HepG2 (cell line): ENCODE results near the gene ULK4. TPM values are rescaled to one million over a fixed set of nuclear protein-coding genes. Genes with fewer than 3 reads are reported as not detected.

ENCODE experiments used
- ATF7-NPFF ChIP-seq: sonication (generic); formaldehyde crosslinking; IDR thresholded peaks from 2 replicates; pipeline ENCODE4 v1.8.1; 2023; ENCODE audit warnings: mild to moderate bottlenecking, low read depth, missing genetic modification reagents, moderate library complexity
- CBX2 ChIP-seq, 2 experiments: fragments of 200-600 bp in 1 of 2; sonication (generic); formaldehyde crosslinking in 1 of 2; IDR thresholded peaks; 2 replicates each; pipeline versions ENCODE4 v1.7.0 to v1.8.1; 2018 to 2022; ENCODE audit warnings: low read depth in 2 of 2, low read length in 1 of 2, mild to moderate bottlenecking in 1 of 2, missing genetic modification reagents in 1 of 2
- ELF3 ChIP-seq: IDR thresholded peaks from 2 replicates; pipeline ENCODE4 v1.6.1; 2016; ENCODE audit warnings: missing genetic modification reagents, missing compliant biosample characterization
- HNF4A ChIP-seq: sonication (generic); formaldehyde crosslinking; IDR thresholded peaks from 2 replicates; pipeline ENCODE4 v1.4.0; 2020; ENCODE audit warnings: missing genetic modification reagents
- MEF2D ChIP-seq: sonication (generic); formaldehyde crosslinking; IDR thresholded peaks from 2 replicates; pipeline ENCODE4 v1.5.1; 2020; ENCODE audit warnings: mild to moderate bottlenecking, missing genetic modification reagents
- NR3C1 ChIP-seq: sonication (generic); formaldehyde crosslinking; IDR thresholded peaks from 2 replicates; pipeline ENCODE4 v1.4.0; 2020; ENCODE audit warnings: missing genetic modification reagents
- SMC3 ChIP-seq: IDR thresholded peaks from 2 replicates; pipeline ENCODE4 v1.6.1; 2011; ENCODE audit warnings: low read length, improper control_type of control experiment
- TAF1 ChIP-seq: sonication (generic); formaldehyde crosslinking; IDR thresholded peaks from 2 replicates; pipeline ENCODE4 v1.4.0; 2020; ENCODE audit warnings: missing genetic modification reagents
- ZFP1 ChIP-seq: IDR thresholded peaks from 2 replicates; pipeline ENCODE4 v1.6.1; 2016
- ZNF121 ChIP-seq: sonication (generic); formaldehyde crosslinking; IDR thresholded peaks from 2 replicates; pipeline ENCODE4 v1.5.0; 2020; ENCODE audit warnings: mild to moderate bottlenecking, missing genetic modification reagents
- ZNF367 ChIP-seq: sonication (generic); formaldehyde crosslinking; IDR thresholded peaks from 2 replicates; pipeline ENCODE4 v1.4.0; 2020; ENCODE audit warnings: missing genetic modification reagents, borderline replicate concordance
- ZNF430 ChIP-seq: sonication (generic); formaldehyde crosslinking; IDR thresholded peaks from 2 replicates; pipeline ENCODE4 v1.9.0; 2021; ENCODE audit warnings: mild to moderate bottlenecking, missing genetic modification reagents
- ZNF557 ChIP-seq: sonication (generic); formaldehyde crosslinking; IDR thresholded peaks from 2 replicates; pipeline ENCODE4 v1.4.0; 2020; ENCODE audit warnings: missing genetic modification reagents
- ZNF747 ChIP-seq: sonication (generic); formaldehyde crosslinking; IDR thresholded peaks from 2 replicates; pipeline ENCODE4 v1.8.1; 2023; ENCODE audit warnings: missing genetic modification reagents, mild to moderate bottlenecking, borderline replicate concordance
- ZNF776 ChIP-seq: sonication (generic); formaldehyde crosslinking; IDR thresholded peaks from 2 replicates; pipeline ENCODE4 v1.4.0; 2020; ENCODE audit warnings: mild to moderate bottlenecking, missing genetic modification reagents
- ZNF83 ChIP-seq: sonication (generic); formaldehyde crosslinking; IDR thresholded peaks from 2 replicates; pipeline ENCODE4 v1.4.0; 2020; ENCODE audit warnings: missing genetic modification reagents, mild to moderate bottlenecking, borderline replicate concordance
- ZSCAN9 ChIP-seq: IDR thresholded peaks from 2 replicates; pipeline ENCODE4 v1.6.1; 2016; ENCODE audit warnings: borderline replicate concordance
- ZZZ3 ChIP-seq: sonication (generic); formaldehyde crosslinking; IDR thresholded peaks from 2 replicates; pipeline ENCODE4 v1.4.0; 2020; ENCODE audit warnings: missing genetic modification reagents, mild to moderate bottlenecking, borderline replicate concordance
- polyA plus RNA-seq, 8 experiments: library from polyadenylated mRNA; depleted of rRNA in 3 of 8; stranded (reverse) in 7 of 8; unstranded in 1 of 8; fragments of >200 nt; fragmentation: Illumina TruSeq in 4 of 8; extraction: Trizol in 4 of 8; gene quantifications; 2 replicates each; pipeline versions ENCODE4 v1.2.1 to v1.2.3, GENCODE V29; 2011 to 2016; ENCODE audit warnings: low read depth in 4 of 8, missing spikeins in 1 of 8, mixed read lengths in 1 of 8; ENCODE audit not compliant: insufficient read depth in 1 of 8
- total RNA-seq, 5 experiments: library from RNA; depleted of rRNA; stranded (reverse); fragments of >200 nt; fragmentation: Illumina TruSeq; extraction: Trizol; gene quantifications; 2 replicates each; pipeline ENCODE4 v1.2.3, GENCODE V29; 2016; ENCODE audit warnings: low read depth in 1 of 5
- TF ChIP-seq, protein P1 (sequence below): IDR thresholded peaks from 2 replicates; pipeline ENCODE4 v1.6.1; 2016; ENCODE audit warnings: low read depth, control low read depth
- TF ChIP-seq, protein P2 (sequence below): IDR thresholded peaks from 2 replicates; pipeline ENCODE4 v1.6.1; 2016
- TF ChIP-seq, protein P3 (sequence below): sonication (generic); formaldehyde crosslinking; IDR thresholded peaks from 2 replicates; pipeline ENCODE4 v1.4.0; 2020; ENCODE audit warnings: missing genetic modification reagents
- TF ChIP-seq, protein P4 (sequence below): IDR thresholded peaks from 2 replicates; pipeline ENCODE4 v1.6.1; 2016; ENCODE audit warnings: mild to moderate bottlenecking
- TF ChIP-seq, protein P5 (sequence below): IDR thresholded peaks from 2 replicates; pipeline ENCODE4 v1.6.1; 2016; ENCODE audit warnings: missing compliant biosample characterization, missing genetic modification reagents, borderline replicate concordance

ULK4 gene
- total and polyA plus RNA-seq, 2 of the 13 experiments (the other 11 are each of a cell fraction or from before 2014, with no cell fraction given), result 6.7 to 11.8 TPM

DNA sequence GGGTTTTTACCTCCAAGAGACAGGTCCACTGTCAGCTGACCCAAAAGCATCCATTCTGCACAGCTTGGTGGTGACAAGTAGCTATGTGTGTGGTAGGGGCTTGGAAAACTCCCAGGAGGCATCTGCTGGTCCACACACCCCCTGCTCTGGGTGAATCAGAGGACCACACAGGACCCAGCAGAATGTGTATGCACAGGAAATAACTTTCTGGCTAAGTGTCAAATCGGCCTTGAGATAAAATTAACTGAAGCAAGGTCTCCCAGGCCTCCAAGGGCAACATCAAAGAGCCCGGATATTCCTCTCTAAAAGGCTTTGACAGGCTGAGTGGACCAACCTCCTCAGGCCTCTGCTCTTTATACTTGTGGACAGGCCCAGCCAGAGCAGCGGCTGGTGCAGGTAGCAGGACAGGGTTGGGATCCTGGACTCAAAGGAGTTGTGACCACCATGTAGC lies 696.1 kb downstream of the ULK4 start (continued):
- TF ChIP-seq CBX2 (IDR thresholded peaks at IDR 0.05; ENCODE audit: low read depth, low read length), result no peak
- no peak for TF ChIP-seq CBX2 (CRISPR knock-in tag; IDR thresholded peaks at IDR 0.05; ENCODE audit: low read depth)
- TF ChIP-seq, protein P1, sequence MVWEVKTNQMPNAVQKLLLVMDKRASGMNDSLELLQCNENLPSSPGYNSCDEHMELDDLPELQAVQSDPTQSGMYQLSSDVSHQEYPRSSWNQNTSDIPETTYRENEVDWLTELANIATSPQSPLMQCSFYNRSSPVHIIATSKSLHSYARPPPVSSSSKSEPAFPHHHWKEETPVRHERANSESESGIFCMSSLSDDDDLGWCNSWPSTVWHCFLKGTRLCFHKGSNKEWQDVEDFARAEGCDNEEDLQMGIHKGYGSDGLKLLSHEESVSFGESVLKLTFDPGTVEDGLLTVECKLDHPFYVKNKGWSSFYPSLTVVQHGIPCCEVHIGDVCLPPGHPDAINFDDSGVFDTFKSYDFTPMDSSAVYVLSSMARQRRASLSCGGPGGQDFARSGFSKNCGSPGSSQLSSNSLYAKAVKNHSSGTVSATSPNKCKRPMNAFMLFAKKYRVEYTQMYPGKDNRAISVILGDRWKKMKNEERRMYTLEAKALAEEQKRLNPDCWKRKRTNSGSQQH, result no peak
- peak; percentile 33; the same call in 1 of the 2 replicates for TF ChIP-seq ZNF430
- peak; percentile 36; the same call in 1 of the 2 replicates for TF ChIP-seq TAF1
- peak; percentile 49 for TF ChIP-seq ZNF121 (CRISPR knock-in tag)
- TF ChIP-seq ZNF557 (CRISPR knock-in tag), result no peak
- no peak for TF ChIP-seq ZSCAN9 (CRISPR knock-in tag)
- TF ChIP-seq, protein P2, sequence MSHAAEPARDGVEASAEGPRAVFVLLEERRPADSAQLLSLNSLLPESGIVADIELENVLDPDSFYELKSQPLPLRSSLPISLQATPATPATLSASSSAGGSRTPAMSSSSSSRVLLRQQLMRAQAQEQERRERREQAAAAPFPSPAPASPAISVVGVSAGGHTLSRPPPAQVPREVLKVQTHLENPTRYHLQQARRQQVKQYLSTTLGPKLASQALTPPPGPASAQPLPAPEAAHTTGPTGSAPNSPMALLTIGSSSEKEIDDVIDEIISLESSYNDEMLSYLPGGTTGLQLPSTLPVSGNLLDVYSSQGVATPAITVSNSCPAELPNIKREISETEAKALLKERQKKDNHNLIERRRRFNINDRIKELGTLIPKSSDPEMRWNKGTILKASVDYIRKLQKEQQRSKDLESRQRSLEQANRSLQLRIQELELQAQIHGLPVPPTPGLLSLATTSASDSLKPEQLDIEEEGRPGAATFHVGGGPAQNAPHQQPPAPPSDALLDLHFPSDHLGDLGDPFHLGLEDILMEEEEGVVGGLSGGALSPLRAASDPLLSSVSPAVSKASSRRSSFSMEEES (CRISPR knock-in tag), result peak; percentile 55; the same call in 1 of the 2 replicates
- TF ChIP-seq NR3C1 (CRISPR knock-in tag), result no peak
- TF ChIP-seq ZNF747 (CRISPR knock-in tag), result 0 out of 2 replicates have a peak, but pooled peaks have one; percentile 42
- TF ChIP-seq, protein P3, sequence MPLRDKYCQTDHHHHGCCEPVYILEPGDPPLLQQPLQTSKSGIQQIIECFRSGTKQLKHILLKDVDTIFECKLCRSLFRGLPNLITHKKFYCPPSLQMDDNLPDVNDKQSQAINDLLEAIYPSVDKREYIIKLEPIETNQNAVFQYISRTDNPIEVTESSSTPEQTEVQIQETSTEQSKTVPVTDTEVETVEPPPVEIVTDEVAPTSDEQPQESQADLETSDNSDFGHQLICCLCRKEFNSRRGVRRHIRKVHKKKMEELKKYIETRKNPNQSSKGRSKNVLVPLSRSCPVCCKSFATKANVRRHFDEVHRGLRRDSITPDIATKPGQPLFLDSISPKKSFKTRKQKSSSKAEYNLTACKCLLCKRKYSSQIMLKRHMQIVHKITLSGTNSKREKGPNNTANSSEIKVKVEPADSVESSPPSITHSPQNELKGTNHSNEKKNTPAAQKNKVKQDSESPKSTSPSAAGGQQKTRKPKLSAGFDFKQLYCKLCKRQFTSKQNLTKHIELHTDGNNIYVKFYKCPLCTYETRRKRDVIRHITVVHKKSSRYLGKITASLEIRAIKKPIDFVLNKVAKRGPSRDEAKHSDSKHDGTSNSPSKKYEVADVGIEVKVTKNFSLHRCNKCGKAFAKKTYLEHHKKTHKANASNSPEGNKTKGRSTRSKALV (CRISPR knock-in tag), result peak; percentile 71; the same call in 1 of the 2 replicates
- no peak for TF ChIP-seq ZNF776 (CRISPR knock-in tag)
- TF ChIP-seq ATF7-NPFF (CRISPR knock-in tag), result no peak
- TF ChIP-seq HNF4A, result peak; percentile 44
- TF ChIP-seq ZZZ3, result no peak
- TF ChIP-seq MEF2D (CRISPR knock-in tag), result peak; percentile 81
- TF ChIP-seq ZNF367 (CRISPR knock-in tag), result no peak
- TF ChIP-seq ZNF83 (CRISPR knock-in tag), result no peak
- peak; percentile 23; the same call in 1 of the 2 replicates for TF ChIP-seq SMC3
- TF ChIP-seq, protein P4, sequence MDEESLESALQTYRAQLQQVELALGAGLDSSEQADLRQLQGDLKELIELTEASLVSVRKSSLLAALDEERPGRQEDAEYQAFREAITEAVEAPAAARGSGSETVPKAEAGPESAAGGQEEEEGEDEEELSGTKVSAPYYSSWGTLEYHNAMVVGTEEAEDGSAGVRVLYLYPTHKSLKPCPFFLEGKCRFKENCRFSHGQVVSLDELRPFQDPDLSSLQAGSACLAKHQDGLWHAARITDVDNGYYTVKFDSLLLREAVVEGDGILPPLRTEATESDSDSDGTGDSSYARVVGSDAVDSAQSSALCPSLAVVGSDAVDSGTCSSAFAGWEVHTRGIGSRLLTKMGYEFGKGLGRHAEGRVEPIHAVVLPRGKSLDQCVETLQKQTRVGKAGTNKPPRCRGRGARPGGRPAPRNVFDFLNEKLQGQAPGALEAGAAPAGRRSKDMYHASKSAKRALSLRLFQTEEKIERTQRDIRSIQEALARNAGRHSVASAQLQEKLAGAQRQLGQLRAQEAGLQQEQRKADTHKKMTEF (CRISPR knock-in tag), result peak; percentile 76
- TF ChIP-seq ELF3, result peak; percentile 54
- TF ChIP-seq, protein P5, sequence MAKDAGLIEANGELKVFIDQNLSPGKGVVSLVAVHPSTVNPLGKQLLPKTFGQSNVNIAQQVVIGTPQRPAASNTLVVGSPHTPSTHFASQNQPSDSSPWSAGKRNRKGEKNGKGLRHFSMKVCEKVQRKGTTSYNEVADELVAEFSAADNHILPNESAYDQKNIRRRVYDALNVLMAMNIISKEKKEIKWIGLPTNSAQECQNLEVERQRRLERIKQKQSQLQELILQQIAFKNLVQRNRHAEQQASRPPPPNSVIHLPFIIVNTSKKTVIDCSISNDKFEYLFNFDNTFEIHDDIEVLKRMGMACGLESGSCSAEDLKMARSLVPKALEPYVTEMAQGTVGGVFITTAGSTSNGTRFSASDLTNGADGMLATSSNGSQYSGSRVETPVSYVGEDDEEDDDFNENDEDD (CRISPR knock-in tag), result 0 out of 2 replicates have a peak, but pooled peaks have one; percentile 20
- TF ChIP-seq ZFP1, result 0 out of 2 replicates have a peak, but pooled peaks have one; percentile 28
